HepG2 (cell line): ENCODE data around the gene SCN8A.

Source experiments
- AKNA ChIP-seq: sonication (generic); formaldehyde crosslinking; IDR thresholded peaks from 2 replicates; pipeline ENCODE4 v1.4.0; 2020; ENCODE audit warnings: missing genetic modification reagents, borderline replicate concordance
- EP300 ChIP-seq, 3 experiments: sonication (generic) in 1 of 3; formaldehyde crosslinking in 1 of 3; IDR thresholded peaks; 2 replicates each; pipeline versions ENCODE4 v1.5.1 to v1.6.1; 2011 to 2020; ENCODE audit warnings: low read depth in 2 of 3, low read length in 2 of 3, borderline replicate concordance in 1 of 3, improper control_type of control experiment in 1 of 3, mild to moderate bottlenecking in 1 of 3, missing genetic modification reagents in 1 of 3, moderate library complexity in 1 of 3
- TF ChIP-seq, protein P1 (sequence below): sonication (generic); formaldehyde crosslinking; IDR thresholded peaks from 2 replicates; pipeline ENCODE4 v1.5.0; 2020; ENCODE audit warnings: mild to moderate bottlenecking, missing genetic modification reagents, moderate library complexity

DNA sequence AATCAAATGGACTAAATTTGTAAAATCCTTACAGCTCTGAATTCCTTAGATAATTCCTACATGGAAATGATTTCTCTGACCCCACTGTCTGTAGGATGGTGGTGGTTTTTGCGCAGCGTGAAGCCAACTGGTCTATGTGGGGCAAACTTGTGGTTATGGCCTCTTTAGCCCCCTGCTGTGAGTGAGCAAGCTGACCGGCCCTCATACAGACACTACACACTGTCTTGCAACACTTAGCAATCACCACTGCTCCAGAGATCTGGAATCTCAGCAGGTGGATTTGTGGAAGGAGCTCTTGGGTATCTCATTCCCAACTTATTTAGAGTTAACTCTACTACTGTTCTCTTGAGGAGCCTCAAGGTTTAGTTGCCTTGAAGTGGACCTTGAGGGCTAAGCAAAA lies 70.2 kb downstream of the SCN8A start:
- TF ChIP-seq, protein P1, sequence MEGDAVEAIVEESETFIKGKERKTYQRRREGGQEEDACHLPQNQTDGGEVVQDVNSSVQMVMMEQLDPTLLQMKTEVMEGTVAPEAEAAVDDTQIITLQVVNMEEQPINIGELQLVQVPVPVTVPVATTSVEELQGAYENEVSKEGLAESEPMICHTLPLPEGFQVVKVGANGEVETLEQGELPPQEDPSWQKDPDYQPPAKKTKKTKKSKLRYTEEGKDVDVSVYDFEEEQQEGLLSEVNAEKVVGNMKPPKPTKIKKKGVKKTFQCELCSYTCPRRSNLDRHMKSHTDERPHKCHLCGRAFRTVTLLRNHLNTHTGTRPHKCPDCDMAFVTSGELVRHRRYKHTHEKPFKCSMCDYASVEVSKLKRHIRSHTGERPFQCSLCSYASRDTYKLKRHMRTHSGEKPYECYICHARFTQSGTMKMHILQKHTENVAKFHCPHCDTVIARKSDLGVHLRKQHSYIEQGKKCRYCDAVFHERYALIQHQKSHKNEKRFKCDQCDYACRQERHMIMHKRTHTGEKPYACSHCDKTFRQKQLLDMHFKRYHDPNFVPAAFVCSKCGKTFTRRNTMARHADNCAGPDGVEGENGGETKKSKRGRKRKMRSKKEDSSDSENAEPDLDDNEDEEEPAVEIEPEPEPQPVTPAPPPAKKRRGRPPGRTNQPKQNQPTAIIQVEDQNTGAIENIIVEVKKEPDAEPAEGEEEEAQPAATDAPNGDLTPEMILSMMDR (CRISPR knock-in tag) = no peak
- TF ChIP-seq EP300 (IDR thresholded peaks at IDR 0.05; ENCODE audit: low read depth in 2 of 2, low read length in 2 of 2) (no peak), EP300 (CRISPR knock-in tag; IDR thresholded peaks at IDR 0.05; ENCODE audit: borderline replicate concordance) (no peak), AKNA (no peak)
